Neuron (in vitro differentiated cells): ENCODE measurements around the gene ADCY5.
"Not testable (repeated sequence)": the region's sequence is repeated elsewhere in the genome, so short reads cannot be mapped to it uniquely, and the experiment has no call there.

Experiments
- H2AFZ ChIP-seq: one replicate; pipeline ENCODE4 v1.6.1; 2013; ENCODE audit warnings: low read depth, mild to moderate bottlenecking, inconsistent platforms, low read length, moderate library complexity
- H3K27me3 ChIP-seq: one replicate; pipeline ENCODE4 v1.6.1; 2013; ENCODE audit warnings: low read length; ENCODE audit not compliant: insufficient read depth
- H3K36me3 ChIP-seq: one replicate; pipeline ENCODE4 v1.6.1; 2013; ENCODE audit warnings: low read length; ENCODE audit not compliant: insufficient read depth
- H3K4me1 ChIP-seq: one replicate; pipeline ENCODE4 v1.6.1; 2013; ENCODE audit warnings: low read length; ENCODE audit not compliant: insufficient read depth
- H3K4me3 ChIP-seq: 2 replicates; pipeline ENCODE4 v1.5.1; 2013; ENCODE audit warnings: mild to moderate bottlenecking, low read length, moderate library complexity
- H3K9me3 ChIP-seq: one replicate; pipeline ENCODE4 v1.6.1; 2013; ENCODE audit warnings: low read length

ADCY5 gene

GRCh38 chr3:123262868-123263267 is 186.0 kb downstream of the ADCY5 start:
- no peaks in the 10 kb centered on the region for H3K27me3 ChIP-seq
- no peak overlapping the region for H3K4me3 ChIP-seq
- no peak overlapping the region for H2AFZ ChIP-seq
- peaks cover 16% of the 10 kb centered on the region for H3K36me3 ChIP-seq
- peaks cover 6% of the 10 kb centered on the region for H3K4me1 ChIP-seq
- H3K9me3 ChIP-seq = peaks cover 6% of the 10 kb centered on the region

DNA sequence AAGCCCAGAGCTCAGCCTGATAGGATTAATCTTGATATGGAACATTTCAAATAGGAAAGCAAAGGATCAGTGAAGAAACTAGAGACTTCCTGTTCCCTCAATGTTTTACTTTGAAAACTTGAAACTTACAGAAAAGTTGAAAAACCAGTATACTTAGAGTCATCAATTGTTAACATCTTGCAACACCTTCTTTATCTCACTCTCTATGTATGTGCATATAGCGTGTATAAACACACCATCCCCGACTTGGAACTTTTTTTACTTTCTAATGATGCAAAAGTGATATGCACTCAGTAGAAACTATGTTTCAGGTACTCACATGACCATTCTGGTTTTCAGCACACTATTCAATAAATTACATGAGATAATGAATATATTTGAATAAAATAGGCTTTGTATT is 186.7 kb downstream of the ADCY5 start:
- Histone ChIP-seq H3K4me3 (no peak overlapping the region), H2AFZ (no peak overlapping the region), H3K36me3 (peaks cover 16% of the 10 kb centered on the region), H3K27me3 (no peaks in the 10 kb centered on the region), H3K9me3 (peaks cover 6% of the 10 kb centered on the region), H3K4me1 (peaks cover 6% of the 10 kb centered on the region)

DNA sequence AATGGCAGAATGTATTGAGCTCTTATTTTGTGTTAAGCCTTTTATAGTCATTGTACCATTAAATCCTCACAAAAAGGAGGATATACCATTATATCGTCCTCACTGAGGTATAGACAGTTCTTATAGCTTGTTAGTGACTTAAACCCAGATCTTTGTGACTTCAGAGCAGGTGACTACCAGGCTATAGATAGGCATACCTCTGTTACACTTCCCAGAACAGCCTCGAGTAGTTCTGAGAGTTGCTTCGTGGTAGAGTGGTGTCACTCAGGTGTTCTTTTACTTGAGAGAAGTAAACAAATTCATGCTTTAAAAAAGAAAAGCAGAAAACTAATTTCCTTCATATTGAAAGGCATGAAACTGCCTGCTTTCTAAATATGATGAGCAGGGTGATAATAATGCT is 187.2 kb downstream of the ADCY5 start:
- peaks cover 15% of the 10 kb centered on the region for H3K36me3 ChIP-seq
- H3K4me1 ChIP-seq = peaks cover 6% of the 10 kb centered on the region
- no peak overlapping the region for H3K4me3 ChIP-seq
- H3K27me3 ChIP-seq = no peaks in the 10 kb centered on the region
- H2AFZ ChIP-seq = no peak overlapping the region
- H3K9me3 ChIP-seq = peaks cover 5% of the 10 kb centered on the region

GRCh38 chr3:123258811-123259420 is 190.0 kb downstream of the ADCY5 start:
- Histone ChIP-seq H3K4me3 (no peak overlapping the region), H3K4me1 (peaks cover 6% of the 10 kb centered on the region), H3K9me3 (no peaks in the 10 kb centered on the region)

GRCh38 chr3:123258359-123258758 is 190.5 kb downstream of the ADCY5 start:
- no peaks in the 10 kb centered on the region for H3K9me3 ChIP-seq
- H2AFZ ChIP-seq = no peak overlapping the region
- H3K27me3 ChIP-seq = no peaks in the 10 kb centered on the region
- peaks cover 6% of the 10 kb centered on the region for H3K4me1 ChIP-seq
- H3K36me3 ChIP-seq = no peaks in the 10 kb centered on the region
- H3K4me3 ChIP-seq = no peak overlapping the region

More at GRCh38 chr3:123258811-123259420, 190.0 kb downstream of the ADCY5 start:
- no peak overlapping the region for H2AFZ ChIP-seq
- H3K27me3 ChIP-seq = no peaks in the 10 kb centered on the region
- H3K36me3 ChIP-seq = peaks cover under 1% of the 10 kb centered on the region

- Histone ChIP-seq H3K27me3 (no peaks in the 10 kb centered on the region), H3K9me3 (no peaks in the 10 kb centered on the region), H3K4me1 (peaks cover 6% of the 10 kb centered on the region), H3K36me3 (no peaks in the 10 kb centered on the region), H2AFZ (no peak overlapping the region), H3K4me3 (no peak overlapping the region)
These were observed 192.6 kb downstream of the ADCY5 start for GRCh38 chr3:123256256-123256655.

GRCh38 chr3:123246866-123247265 is 202.0 kb downstream of the ADCY5 start:
- H3K27me3 ChIP-seq = no peaks in the 10 kb centered on the region
- H3K4me3 ChIP-seq = no peak overlapping the region
- peaks cover 25% of the 10 kb centered on the region for H3K36me3 ChIP-seq
- no peaks in the 10 kb centered on the region for H3K9me3 ChIP-seq
- H2AFZ ChIP-seq = no peak overlapping the region
- peaks cover 12% of the 10 kb centered on the region for H3K4me1 ChIP-seq

- Histone ChIP-seq H3K9me3 (peaks cover 2% of the 10 kb centered on the region), H3K36me3 (peaks cover 34% of the 10 kb centered on the region), H3K27me3 (no peaks in the 10 kb centered on the region), H3K4me1 (peaks cover 12% of the 10 kb centered on the region), H2AFZ (no peak overlapping the region), H3K4me3 (no peak overlapping the region)
These were observed 204.8 kb downstream of the ADCY5 start for GRCh38 chr3:123244128-123244527.

DNA sequence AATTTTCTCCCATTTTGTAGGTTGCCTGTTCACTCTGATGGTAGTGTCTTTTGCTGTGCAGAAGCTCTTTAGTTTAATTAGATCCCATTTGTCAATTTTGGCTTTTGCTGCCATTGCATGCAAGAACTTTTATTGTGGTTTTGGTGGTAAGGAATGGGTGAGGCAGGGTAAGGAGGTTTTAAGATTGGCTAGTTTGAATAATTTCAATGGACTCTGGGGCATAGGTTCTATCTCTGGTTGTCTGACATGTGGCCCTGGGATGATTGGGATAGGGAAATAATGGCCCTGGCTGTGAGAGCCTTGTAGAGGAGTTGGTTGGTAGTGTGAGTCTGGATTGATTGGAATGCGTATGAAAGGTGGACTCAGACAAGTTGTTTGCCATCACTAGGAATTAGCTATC is 209.1 kb downstream of the ADCY5 start:
- H3K27me3 ChIP-seq = no peaks in the 10 kb centered on the region
- no peaks in the 10 kb centered on the region for H3K4me1 ChIP-seq
- no peak overlapping the region for H2AFZ ChIP-seq
- H3K4me3 ChIP-seq = no peak overlapping the region
- peaks cover 2% of the 10 kb centered on the region for H3K9me3 ChIP-seq
- H3K36me3 ChIP-seq = peaks cover 22% of the 10 kb centered on the region

DNA sequence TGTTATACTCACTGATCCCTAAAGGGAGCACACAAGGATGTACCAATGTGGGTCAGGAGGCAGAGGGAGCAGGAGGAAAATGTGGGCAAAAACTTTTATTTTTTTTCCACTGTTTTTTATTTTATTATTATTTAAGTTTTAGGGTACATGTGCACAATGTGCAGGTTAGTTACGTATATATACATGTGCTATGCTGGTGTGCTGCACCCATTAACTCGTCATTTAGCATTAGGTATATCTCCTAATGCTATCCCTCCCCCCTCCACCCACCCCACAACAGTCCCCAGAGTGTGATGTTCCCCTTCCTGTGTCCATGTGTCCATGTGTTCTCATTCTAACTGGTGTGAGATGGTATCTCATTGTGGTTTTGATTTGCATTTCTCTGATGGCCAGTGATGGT is 209.7 kb downstream of the ADCY5 start:
- H3K4me1 ChIP-seq, H3K27me3 ChIP-seq, H3K9me3 ChIP-seq, H3K4me3 ChIP-seq, H2AFZ ChIP-seq: not testable (repeated sequence)
- peaks cover 22% of the 10 kb centered on the region for H3K36me3 ChIP-seq

DNA sequence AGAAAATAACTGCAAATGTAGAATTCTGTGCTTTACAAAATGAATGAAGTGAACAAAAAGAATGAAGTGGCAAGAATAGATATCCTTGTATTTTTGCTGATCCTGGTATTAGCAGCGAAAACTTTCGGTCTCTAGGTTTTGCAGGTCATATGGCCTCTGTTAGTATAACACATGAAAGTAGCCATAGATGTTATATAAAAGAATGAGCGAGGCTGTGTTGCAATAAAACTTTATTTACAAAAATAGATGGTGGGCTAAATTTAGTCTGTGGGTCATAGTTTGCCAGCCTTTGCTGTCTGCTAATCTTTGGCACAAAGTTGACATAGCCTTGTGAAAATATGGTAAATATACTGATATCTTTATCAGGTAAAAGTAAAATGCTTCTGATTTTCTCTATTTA is 212.0 kb downstream of the ADCY5 start:
- Histone ChIP-seq H3K4me3 (no peak overlapping the region), H3K36me3 (peaks cover 28% of the 10 kb centered on the region), H3K4me1 (no peaks in the 10 kb centered on the region), H2AFZ (no peak overlapping the region), H3K27me3 (no peaks in the 10 kb centered on the region), H3K9me3 (peaks cover 5% of the 10 kb centered on the region)
